ENCODE data around the gene DPYD.

The DPYD gene

DNA sequence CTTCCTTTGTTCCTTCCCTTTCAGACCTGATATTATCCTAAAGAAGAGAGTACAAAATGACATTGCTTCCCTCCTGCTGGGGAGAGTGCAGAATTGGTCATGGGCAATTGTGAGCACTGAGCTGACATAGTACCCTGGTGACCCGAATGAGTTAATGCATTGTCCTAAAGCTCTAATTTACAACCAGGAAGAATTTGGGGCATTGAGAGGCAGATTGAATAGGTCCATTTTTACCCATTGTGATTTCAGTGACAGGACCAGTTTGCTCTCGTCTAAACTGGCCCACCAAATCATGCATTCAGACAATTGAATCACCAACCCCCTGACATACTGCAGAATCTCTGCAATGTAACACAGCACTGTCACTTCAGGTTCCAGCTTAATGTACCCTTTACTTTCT is 497.4 kb downstream of the DPYD start:
- DNase-seq (ENCODE audit: low read depth, low spot score) = no peak
- H3K36me3 ChIP-seq (ENCODE audit: insufficient read depth, insufficient read length, low read length) = no peaks in the 10 kb centered on the region
- H3K4me3 ChIP-seq (ENCODE audit: insufficient read length, low read depth) = no peak overlapping the region
- no peaks in the 10 kb centered on the region for H3K4me1 ChIP-seq (ENCODE audit: insufficient read depth, insufficient read length)
- no peak overlapping the region for H3K9ac ChIP-seq (ENCODE audit: insufficient read length, low read depth)
- no peaks in the 10 kb centered on the region for H3K9me3 ChIP-seq (ENCODE audit: insufficient read depth, low read length)
- TF ChIP-seq YY1 (IDR thresholded peaks at IDR 0.05; ENCODE audit: insufficient read depth, insufficient read length) (no peak), SUZ12 (IDR thresholded peaks at IDR 0.05; ENCODE audit: extremely low read depth, insufficient read depth, insufficient read length) (no peak), ZNF274 (IDR thresholded peaks at IDR 0.05; ENCODE audit: low read depth, low read length) (no peak)
- no peaks in the 10 kb centered on the region for H3K27me3 ChIP-seq (ENCODE audit: insufficient read depth, insufficient read length)

DNA sequence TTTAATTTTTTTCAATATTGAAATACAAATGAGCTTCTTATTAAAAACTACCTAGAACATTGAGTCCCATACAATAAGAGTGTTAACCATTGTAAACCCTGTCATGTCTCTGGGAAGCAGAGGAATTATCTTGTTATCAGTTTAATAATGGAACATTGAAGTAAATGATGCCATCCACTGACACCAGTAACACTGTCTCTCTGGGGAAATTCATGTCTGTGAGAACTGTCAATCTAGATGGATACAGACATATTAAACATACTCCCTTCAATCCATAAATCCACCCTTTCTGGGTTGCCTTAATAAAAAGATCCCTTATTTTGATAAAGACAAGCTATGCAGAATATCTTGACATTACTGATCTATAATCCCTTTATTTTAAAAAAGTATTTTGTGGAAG is 503.2 kb downstream of the DPYD start:
- no peak for DNase-seq (ENCODE audit: low read depth, low spot score)
- H3K4me3 ChIP-seq (ENCODE audit: insufficient read length, low read depth) = no peak overlapping the region
- H3K4me1 ChIP-seq (ENCODE audit: insufficient read depth, insufficient read length) = no peaks in the 10 kb centered on the region
- no peaks in the 10 kb centered on the region for H3K9me3 ChIP-seq (ENCODE audit: insufficient read depth, low read length)
- no peaks in the 10 kb centered on the region for H3K27me3 ChIP-seq (ENCODE audit: insufficient read depth, insufficient read length)
- TF ChIP-seq YY1 (IDR thresholded peaks at IDR 0.05; ENCODE audit: insufficient read depth, insufficient read length) (no peak), SUZ12 (IDR thresholded peaks at IDR 0.05; ENCODE audit: extremely low read depth, insufficient read depth, insufficient read length) (no peak), ZNF274 (IDR thresholded peaks at IDR 0.05; ENCODE audit: low read depth, low read length) (no peak)
- no peaks in the 10 kb centered on the region for H3K36me3 ChIP-seq (ENCODE audit: insufficient read depth, insufficient read length, low read length)
- H3K9ac ChIP-seq (ENCODE audit: insufficient read length, low read depth) = no peak overlapping the region

DNA sequence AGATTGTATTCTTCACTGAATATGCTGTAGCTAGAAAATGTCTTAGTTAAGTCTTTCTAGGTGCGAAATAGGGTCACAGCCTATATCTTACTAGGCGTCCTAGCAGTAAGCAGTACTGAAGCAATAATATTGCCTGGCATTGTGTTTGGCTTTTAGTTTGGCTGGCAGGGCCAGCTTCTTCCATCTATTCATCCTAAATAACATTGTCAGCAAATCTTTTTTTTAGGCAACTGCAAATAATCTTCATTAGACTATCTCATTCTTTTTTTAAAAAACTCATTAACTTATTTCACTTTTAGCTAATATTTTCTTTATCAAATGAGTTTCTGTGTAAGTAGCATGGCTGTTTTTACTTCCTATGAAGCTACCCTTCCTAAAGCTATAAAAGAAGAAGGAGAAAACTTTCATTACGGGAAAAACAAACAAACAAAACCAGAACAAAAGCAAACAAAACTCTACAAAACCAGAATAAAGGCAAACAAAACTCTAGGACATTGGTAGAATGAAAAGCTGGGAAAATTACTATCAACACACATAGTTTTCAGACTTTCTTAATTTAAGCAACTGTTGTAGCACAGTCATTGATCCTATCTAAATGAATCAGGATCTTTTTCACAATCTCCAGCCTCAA is 506.0 kb downstream of the DPYD start:
- H3K4me1 ChIP-seq (ENCODE audit: insufficient read depth, insufficient read length) = no peaks in the 10 kb centered on the region
- H3K27me3 ChIP-seq (ENCODE audit: insufficient read depth, insufficient read length) = no peaks in the 10 kb centered on the region
- no peak overlapping the region for H3K4me3 ChIP-seq (ENCODE audit: insufficient read length, low read depth)
- no peak for TF ChIP-seq YY1 (IDR thresholded peaks at IDR 0.05; ENCODE audit: insufficient read depth, insufficient read length)
- TF ChIP-seq SUZ12 (IDR thresholded peaks at IDR 0.05; ENCODE audit: extremely low read depth, insufficient read depth, insufficient read length) = no peak
- DNase-seq (ENCODE audit: low read depth, low spot score) = no peak
- no peaks in the 10 kb centered on the region for H3K9me3 ChIP-seq (ENCODE audit: insufficient read depth, low read length)
- H3K36me3 ChIP-seq (ENCODE audit: insufficient read depth, insufficient read length, low read length) = no peaks in the 10 kb centered on the region
- H3K9ac ChIP-seq (ENCODE audit: insufficient read length, low read depth) = no peak overlapping the region

DNA sequence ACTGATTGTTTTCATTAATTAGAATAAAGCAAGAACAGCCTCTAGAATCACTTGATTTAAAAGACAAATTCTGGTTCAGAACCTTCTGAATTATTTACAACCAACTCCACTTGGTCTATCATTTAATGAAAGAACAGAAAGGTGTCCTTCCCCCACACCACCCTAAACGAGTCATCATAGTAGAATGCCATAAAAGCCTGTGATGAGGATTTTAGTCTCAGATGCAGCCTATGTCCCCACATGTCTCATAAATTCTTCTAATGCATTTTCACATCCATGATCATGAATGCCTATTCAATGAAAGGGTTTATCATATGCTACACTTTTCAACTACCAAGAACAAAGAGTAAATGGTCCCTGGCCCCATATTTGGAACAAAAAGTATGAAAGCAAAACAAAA is 508.1 kb downstream of the DPYD start:
- Histone ChIP-seq H3K27me3 (ENCODE audit: insufficient read depth, insufficient read length) (no peaks in the 10 kb centered on the region), H3K36me3 (ENCODE audit: insufficient read depth, insufficient read length, low read length) (no peaks in the 10 kb centered on the region), H3K4me3 (ENCODE audit: insufficient read length, low read depth) (no peak overlapping the region), H3K4me1 (ENCODE audit: insufficient read depth, insufficient read length) (no peaks in the 10 kb centered on the region), H3K9ac (ENCODE audit: insufficient read length, low read depth) (no peak overlapping the region), H3K9me3 (ENCODE audit: insufficient read depth, low read length) (no peaks in the 10 kb centered on the region)
- TF ChIP-seq YY1 (IDR thresholded peaks at IDR 0.05; ENCODE audit: insufficient read depth, insufficient read length) = no peak
- no peak for TF ChIP-seq SUZ12 (IDR thresholded peaks at IDR 0.05; ENCODE audit: extremely low read depth, insufficient read depth, insufficient read length)
- TF ChIP-seq ZNF274 (IDR thresholded peaks at IDR 0.05; ENCODE audit: low read depth, low read length) = no peak
- DNase-seq (ENCODE audit: low read depth, low spot score) = no peak

DNA sequence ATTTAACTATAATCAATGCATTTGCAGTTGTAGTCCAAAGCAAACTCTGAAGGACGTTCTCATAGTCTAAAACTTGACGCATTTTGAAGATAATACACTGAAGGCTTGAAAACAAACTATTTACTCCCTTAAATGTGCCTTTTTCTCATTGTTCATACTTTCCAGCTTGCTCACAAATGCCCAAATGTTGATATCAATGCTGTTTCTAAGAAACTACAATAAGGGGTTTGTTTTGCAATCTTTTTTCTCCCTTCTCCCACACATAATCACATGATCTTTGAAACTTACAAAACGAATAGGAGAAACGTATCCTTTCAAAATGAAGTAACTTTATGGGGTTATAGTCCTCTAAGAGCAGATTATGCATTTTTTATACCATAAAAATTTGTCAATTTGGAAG is 508.7 kb downstream of the DPYD start:
- TF ChIP-seq YY1 (IDR thresholded peaks at IDR 0.05; ENCODE audit: insufficient read depth, insufficient read length) (no peak), SUZ12 (IDR thresholded peaks at IDR 0.05; ENCODE audit: extremely low read depth, insufficient read depth, insufficient read length) (no peak), ZNF274 (IDR thresholded peaks at IDR 0.05; ENCODE audit: low read depth, low read length) (no peak)
- Histone ChIP-seq H3K9me3 (ENCODE audit: insufficient read depth, low read length) (no peaks in the 10 kb centered on the region), H3K27me3 (ENCODE audit: insufficient read depth, insufficient read length) (no peaks in the 10 kb centered on the region), H3K4me1 (ENCODE audit: insufficient read depth, insufficient read length) (no peaks in the 10 kb centered on the region), H3K9ac (ENCODE audit: insufficient read length, low read depth) (no peak overlapping the region), H3K36me3 (ENCODE audit: insufficient read depth, insufficient read length, low read length) (no peaks in the 10 kb centered on the region), H3K4me3 (ENCODE audit: insufficient read length, low read depth) (no peak overlapping the region)
- DNase-seq (ENCODE audit: low read depth, low spot score) = no peak

DNA sequence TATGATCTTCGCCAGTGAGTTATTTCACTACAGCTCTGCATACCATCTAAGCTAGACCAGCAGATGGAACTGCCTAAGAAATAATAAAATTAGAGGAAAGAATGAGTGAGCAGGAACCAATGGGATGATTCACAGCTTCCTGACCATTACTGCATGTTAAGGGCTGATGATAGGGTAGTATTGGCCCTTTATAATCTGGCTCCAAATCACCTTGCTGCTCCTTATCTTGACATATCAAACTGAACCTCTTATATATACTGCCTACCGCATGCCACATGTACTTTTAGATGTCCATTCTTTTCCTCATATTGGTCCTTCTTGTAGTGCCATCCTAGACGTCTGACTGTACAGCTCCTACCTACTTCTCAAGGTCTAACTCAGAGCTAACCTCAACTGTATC is 524.4 kb downstream of the DPYD start:
- no peaks in the 10 kb centered on the region for H3K4me1 ChIP-seq (ENCODE audit: insufficient read depth, insufficient read length)
- TF ChIP-seq SUZ12 (IDR thresholded peaks at IDR 0.05; ENCODE audit: extremely low read depth, insufficient read depth, insufficient read length) (no peak), YY1 (IDR thresholded peaks at IDR 0.05; ENCODE audit: insufficient read depth, insufficient read length) (no peak), ZNF274 (IDR thresholded peaks at IDR 0.05; ENCODE audit: low read depth, low read length) (no peak)

DNA sequence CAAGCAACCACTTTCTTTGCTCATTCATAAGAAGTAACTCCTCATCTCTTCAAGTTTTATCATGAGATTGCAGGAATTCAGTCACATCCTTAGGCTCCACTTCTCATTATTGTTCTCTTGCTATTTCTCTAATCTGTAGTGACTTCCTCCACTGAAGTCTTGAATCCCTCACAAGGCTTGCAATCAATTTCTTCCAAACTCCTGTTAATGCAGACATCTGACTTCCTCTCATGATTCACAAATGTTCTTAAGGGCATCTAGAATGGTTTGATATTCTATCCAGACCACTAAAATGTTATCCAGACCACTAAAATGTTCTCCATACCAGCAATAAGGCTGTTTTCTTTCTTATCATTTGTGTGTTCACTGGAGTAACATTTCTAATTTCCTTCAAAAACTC is 528.1 kb downstream of the DPYD start:
- no peaks in the 10 kb centered on the region for H3K9me3 ChIP-seq (ENCODE audit: insufficient read depth, low read length)
- no peak for DNase-seq (ENCODE audit: low read depth, low spot score)
- H3K4me3 ChIP-seq (ENCODE audit: insufficient read length, low read depth) = no peak overlapping the region
- TF ChIP-seq YY1 (IDR thresholded peaks at IDR 0.05; ENCODE audit: insufficient read depth, insufficient read length) (no peak), SUZ12 (IDR thresholded peaks at IDR 0.05; ENCODE audit: extremely low read depth, insufficient read depth, insufficient read length) (no peak), ZNF274 (IDR thresholded peaks at IDR 0.05; ENCODE audit: low read depth, low read length) (no peak)
- no peak overlapping the region for H3K9ac ChIP-seq (ENCODE audit: insufficient read length, low read depth)
- no peaks in the 10 kb centered on the region for H3K36me3 ChIP-seq (ENCODE audit: insufficient read depth, insufficient read length, low read length)
- H3K4me1 ChIP-seq (ENCODE audit: insufficient read depth, insufficient read length) = no peaks in the 10 kb centered on the region
- H3K27me3 ChIP-seq (ENCODE audit: insufficient read depth, insufficient read length) = no peaks in the 10 kb centered on the region

More for the DNA sequence above, 524.4 kb downstream of the DPYD start:
- no peak for DNase-seq (ENCODE audit: low read depth, low spot score)
- H3K9ac ChIP-seq (ENCODE audit: insufficient read length, low read depth) = no peak overlapping the region
- no peaks in the 10 kb centered on the region for H3K36me3 ChIP-seq (ENCODE audit: insufficient read depth, insufficient read length, low read length)
- H3K4me3 ChIP-seq (ENCODE audit: insufficient read length, low read depth) = no peak overlapping the region
- H3K27me3 ChIP-seq (ENCODE audit: insufficient read depth, insufficient read length) = no peaks in the 10 kb centered on the region
- H3K9me3 ChIP-seq (ENCODE audit: insufficient read depth, low read length) = no peaks in the 10 kb centered on the region
